HG03469 (cell line): ENCODE measurements around the gene ADAMTS20.
"Not testable (repeated sequence)": the region's sequence is repeated elsewhere in the genome, so short reads cannot be mapped to it uniquely, and the experiment has no call there.

Experiments
- ATAC-seq: cut with Tn5 transposase; IDR thresholded peaks from one replicate; pipeline ENCODE4 v1.9.1; 2021; ENCODE audit warnings: mild to moderate bottlenecking, moderate library complexity, moderate number of reproducible peaks; ENCODE audit not compliant: unreplicated experiment

ADAMTS20 gene, protein sequence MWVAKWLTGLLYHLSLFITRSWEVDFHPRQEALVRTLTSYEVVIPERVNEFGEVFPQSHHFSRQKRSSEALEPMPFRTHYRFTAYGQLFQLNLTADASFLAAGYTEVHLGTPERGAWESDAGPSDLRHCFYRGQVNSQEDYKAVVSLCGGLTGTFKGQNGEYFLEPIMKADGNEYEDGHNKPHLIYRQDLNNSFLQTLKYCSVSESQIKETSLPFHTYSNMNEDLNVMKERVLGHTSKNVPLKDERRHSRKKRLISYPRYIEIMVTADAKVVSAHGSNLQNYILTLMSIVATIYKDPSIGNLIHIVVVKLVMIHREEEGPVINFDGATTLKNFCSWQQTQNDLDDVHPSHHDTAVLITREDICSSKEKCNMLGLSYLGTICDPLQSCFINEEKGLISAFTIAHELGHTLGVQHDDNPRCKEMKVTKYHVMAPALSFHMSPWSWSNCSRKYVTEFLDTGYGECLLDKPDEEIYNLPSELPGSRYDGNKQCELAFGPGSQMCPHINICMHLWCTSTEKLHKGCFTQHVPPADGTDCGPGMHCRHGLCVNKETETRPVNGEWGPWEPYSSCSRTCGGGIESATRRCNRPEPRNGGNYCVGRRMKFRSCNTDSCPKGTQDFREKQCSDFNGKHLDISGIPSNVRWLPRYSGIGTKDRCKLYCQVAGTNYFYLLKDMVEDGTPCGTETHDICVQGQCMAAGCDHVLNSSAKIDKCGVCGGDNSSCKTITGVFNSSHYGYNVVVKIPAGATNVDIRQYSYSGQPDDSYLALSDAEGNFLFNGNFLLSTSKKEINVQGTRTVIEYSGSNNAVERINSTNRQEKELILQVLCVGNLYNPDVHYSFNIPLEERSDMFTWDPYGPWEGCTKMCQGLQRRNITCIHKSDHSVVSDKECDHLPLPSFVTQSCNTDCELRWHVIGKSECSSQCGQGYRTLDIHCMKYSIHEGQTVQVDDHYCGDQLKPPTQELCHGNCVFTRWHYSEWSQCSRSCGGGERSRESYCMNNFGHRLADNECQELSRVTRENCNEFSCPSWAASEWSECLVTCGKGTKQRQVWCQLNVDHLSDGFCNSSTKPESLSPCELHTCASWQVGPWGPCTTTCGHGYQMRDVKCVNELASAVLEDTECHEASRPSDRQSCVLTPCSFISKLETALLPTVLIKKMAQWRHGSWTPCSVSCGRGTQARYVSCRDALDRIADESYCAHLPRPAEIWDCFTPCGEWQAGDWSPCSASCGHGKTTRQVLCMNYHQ (N-terminal part only)

DNA sequence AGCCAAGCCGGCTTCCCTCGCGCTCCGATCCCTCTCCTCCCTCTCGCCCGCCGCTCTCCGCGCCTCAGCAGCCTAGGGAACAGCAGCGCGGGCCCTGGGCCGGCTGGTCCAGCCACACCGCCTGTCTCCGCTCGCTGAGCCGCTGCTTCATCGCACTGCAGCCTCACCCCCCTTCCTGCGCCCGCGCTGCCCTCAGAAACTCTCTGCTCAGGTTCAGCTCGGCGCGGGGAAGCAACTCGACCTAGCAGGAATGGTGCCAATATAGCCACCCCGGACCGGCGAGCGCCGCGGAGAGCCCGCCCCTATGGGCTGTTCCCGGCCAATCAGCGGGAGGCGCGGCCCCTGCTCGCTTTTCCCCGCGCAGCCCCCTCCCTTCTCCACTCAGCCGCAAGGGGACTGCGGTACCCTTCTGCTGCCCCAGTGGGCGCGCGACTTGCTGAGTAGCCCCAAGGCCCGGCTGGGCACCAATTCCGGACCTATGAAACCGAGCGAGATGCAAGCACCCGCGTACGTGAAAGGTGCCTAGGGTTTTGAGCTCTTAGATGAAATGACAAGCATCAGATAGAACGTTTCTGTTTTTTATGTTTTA, at the start of gene ADAMTS20:
ADAMTS20 (minus strand) TSS at position 233 of the 589 bp plus-strand sequence. CDS start 282 bp downstream, outside the sequence.
- no peak for ATAC-seq

DNA sequence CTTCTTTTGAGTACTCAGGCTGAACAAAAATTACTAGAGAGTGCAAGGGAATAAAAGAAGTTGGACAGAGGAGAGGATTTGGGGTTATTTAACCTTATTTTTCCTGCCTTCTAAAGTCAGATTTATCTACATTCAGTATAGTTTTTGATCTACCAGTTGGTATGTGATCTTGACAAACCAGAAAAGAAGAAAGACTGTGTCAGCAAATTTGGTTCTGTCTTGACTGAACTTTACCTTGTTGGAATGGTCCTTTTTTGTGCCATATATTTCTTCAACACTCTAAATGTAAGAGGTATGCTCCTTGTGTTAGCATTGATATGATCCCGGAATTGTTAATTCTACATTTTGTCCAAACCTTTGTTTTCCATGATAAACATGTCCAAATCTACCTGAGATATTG, 47.7 kb upstream of the ADAMTS20 start:
- no peak for ATAC-seq

DNA sequence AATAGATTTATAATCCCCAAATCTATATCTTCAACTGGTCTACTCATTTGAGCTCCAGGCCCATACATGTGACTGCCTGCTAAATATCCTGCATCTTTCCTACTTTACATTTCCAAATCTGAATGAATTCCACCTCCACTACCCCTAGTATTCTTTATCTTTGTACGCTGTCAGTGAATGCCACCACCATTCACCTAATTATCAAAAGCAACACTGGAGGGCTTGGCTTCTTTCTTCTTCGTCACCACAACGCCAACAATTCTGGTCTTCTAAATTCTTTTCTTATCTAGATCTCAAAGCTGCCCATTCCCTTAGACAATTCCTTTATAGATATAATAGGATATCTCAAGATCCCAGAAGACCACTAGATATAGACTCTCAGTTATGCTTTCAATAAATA, 47.1 kb upstream of the ADAMTS20 start:
- no peak for ATAC-seq

- ATAC-seq: no peak
Observed at GRCh38 chr12:43590307-43590706, 38.3 kb upstream of the ADAMTS20 start.

DNA sequence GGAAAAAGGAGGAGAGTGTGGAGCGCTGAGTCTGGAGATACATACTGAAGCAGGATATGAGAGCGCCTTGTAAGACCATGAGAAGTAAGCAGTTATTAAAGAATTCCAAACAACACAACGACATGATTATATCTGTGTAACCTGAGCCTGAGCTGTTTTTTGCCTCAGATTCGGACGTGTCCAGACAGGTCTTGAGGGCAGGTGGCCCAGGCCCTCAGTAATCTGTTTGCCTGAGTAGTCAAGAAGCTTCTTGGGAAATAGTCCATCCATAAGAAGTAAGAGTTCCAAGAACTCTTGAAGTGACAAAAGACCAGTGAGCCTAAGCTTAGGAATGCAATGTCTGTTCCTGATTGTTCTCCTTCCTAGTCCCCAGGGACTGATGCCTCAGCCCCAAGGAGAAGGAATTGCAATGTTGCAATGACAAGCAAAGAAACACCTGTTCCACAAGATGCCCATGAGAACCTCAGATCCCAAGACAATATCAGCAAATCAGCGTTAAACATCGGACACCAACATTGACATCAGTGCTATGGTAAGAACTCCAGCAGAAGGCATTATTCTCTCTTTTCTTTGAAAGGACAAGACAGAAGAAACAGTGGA, 34.7 kb upstream of the ADAMTS20 start:
- no peak for ATAC-seq

GRCh38 chr12:43585676-43586075, 33.7 kb upstream of the ADAMTS20 start:
- ATAC-seq: no peak

GRCh38 chr12:43580601-43581000, 28.6 kb upstream of the ADAMTS20 start:
- ATAC-seq: no peak

- ATAC-seq: no peak
Observed at GRCh38 chr12:43579206-43579605, 27.2 kb upstream of the ADAMTS20 start.

DNA sequence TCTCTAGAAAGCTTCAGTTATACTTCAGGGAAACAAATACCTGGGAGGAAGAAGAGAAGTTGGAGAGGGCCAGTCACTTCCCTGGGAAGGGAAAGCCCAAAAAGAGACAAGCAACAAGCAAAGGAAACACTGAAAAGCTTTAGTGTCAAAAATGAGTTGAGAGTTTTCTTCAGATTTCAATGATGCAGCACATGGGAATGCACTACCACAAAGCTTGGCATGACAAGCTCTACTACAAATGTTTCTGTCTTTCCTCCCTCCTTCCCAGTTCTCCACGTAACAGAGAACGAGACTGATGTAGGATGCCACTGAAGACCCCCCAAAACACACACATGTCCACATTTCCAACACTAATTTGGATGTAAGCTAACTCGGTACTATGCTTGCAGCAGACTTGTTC, 26.8 kb upstream of the ADAMTS20 start:
- ATAC-seq: no peak

GRCh38 chr12:43577381-43577780, 25.4 kb upstream of the ADAMTS20 start:
- no peak for ATAC-seq

DNA sequence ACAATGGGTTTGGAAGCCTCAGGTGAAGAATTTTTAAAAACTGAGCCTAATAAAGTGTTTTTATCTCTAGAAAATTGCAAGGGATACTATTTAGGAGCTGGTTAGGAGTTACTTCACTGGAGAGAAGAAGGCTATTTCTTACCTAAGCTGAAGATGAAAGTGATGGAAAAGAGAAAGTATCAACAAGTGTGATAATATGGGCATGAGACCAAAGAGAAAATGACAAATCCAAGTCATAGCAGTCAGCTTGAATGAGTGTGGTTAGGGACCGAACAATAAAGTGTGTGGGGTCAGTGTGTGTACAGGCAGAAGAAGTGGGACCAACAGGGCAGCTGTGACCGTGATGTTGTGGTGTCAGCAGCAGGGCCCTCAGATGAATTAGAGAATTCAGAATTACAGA, 24.2 kb upstream of the ADAMTS20 start:
- ATAC-seq: no peak

DNA sequence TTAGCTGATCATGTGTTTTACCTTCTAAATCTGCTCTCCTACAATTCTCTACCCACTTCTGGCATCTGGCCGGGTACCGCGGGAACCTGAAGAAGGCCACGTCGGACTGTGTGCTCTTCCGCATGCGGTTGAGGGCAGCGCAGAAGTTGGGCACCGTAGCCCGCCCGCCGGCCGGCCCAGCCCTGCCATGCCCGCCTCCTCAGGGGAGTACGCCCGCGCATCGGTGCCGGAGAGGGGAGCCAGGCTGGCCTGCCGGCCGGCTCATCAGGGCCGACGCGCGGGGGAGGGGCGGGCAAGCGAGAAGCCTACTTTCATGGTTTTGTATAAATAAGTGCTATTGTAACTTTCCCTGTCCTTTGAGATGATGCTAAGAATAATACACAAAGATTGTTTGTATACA, 19.9 kb upstream of the ADAMTS20 start:
- ATAC-seq: no peak

GRCh38 chr12:43556057-43556456, 4.1 kb upstream of the ADAMTS20 start:
- ATAC-seq: no peak

DNA sequence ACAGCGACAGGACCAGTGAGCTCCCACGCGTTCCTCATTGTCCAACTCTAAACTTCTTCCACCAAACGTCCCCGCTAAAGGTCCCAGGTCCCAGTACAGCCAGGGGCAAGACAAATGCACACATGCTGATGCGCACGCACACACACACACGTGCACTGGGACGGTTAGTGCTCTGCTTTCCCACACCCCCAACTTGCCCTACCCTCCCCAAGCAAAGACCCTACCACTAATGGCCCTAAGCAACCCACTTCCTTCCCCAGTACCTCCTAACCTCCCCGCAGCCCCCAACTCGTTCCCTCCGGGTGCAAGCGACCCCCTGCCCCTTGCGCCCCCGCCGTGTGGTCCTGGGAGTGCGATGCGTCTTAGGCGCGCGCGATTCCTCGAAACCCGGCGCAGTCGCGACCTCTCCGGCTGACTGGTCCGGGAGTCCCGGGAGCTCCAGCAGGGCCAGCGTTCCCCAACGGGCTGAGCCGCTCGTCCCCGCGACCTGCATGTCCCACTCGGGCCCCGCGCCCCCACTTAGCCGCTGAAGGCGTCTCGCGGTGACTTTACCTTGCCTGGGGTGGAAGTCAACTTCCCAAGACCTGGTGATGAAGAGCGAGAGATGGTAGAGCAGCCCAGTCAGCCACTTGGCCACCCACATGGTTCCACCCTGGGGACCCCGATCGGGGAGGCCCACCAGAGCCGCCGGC, 578 bp downstream of the ADAMTS20 start:
- no peak for ATAC-seq

DNA sequence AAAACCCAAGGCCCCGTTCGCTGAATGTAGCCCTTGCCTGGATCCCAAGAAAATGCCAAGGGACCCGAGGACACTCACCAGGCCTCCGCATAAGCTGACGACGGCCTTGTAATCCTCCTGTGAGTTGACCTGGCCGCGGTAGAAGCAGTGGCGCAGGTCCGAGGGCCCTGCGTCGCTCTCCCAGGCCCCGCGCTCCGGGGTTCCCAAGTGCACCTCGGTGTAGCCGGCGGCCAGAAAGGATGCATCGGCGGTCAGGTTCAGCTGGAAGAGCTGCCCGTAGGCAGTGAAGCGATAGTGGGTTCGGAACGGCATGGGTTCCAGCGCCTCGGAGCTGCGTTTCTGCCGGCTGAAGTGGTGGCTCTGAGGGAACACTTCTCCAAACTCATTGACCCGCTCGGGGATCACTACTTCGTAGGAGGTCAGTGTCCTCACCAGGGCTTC, 1.2 kb downstream of the ADAMTS20 start:
- ATAC-seq: no peak

DNA sequence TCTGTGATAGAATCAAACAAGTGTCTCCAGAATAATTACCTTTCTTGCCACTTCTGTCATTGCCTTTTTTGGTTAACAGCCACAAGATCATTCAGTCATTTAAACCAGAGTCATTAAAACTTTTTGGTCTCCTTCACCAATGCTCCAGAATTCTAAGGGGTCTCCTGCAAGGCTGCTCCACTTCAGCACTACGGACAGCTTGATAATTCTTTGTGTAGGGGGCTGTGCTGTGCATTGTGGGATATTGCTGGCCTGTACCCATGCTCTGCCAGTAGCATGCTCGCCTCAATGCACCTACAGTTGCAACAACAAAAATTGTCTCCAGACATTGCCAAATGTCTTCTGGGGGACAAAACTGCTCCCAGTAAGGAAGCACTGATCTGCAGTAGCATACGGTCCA, 7.3 kb downstream of the ADAMTS20 start:
- no peak for ATAC-seq

- ATAC-seq: no peak
Observed at GRCh38 chr12:43540470-43540869, 11.5 kb downstream of the ADAMTS20 start.

DNA sequence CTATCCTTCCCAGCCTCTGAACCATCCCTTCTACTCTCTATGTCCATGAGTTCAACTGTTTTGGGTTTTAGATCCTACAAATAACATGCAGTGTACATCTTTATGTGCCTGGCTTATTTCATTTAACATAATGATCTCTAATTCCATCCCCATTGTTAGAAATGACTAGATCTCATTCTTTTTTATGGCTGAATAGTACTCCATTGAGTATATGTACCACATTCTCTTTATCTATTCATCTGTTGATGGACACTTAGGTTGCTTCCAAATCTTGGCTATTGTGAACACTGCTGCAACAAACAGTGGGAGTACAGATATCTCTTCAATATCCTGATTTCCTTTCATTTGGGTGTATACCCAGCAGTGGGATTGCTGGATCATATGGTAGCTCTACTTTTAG, 14.3 kb downstream of the ADAMTS20 start:
- not testable (repeated sequence) for ATAC-seq

- no peak for ATAC-seq
Observed at GRCh38 chr12:43516045-43516444, 36.0 kb downstream of the ADAMTS20 start.

- ATAC-seq: no peak
Observed at GRCh38 chr12:43501703-43502102, 50.3 kb downstream of the ADAMTS20 start.
